CD4-positive, alpha-beta T cell (primary cell): Measurements from ENCODE around the gene PGS1. TPM values are rescaled to one million over a fixed set of nuclear protein-coding genes. Genes with fewer than 3 reads are reported as not detected.
A peak's percentile ranks its signal among the peaks of the same experiment; 100 is the strongest.

Experiments
- ATAC-seq: fragments of 200-7000 bp; cut with Tn5 transposase; one replicate; pipeline ENCODE4 v1.10.0; 2022; ENCODE audit warnings: mild to moderate bottlenecking; ENCODE audit not compliant: poor library complexity
- CTCF ChIA-PET: fragments of 350-600 bp; sonication (Branson Sonifier 250); formaldehyde crosslinking; loops from one replicate; lab custom pipeline; 2021; ENCODE audit warnings: antibody characterized with exemption, inconsistent platforms; lab: Charles Lee
- POLR2A ChIA-PET: fragments of 350-600 bp; sonication (Branson Sonifier 250); formaldehyde crosslinking; loops from one replicate; lab custom pipeline; 2021; ENCODE audit warnings: antibody characterized with exemption, inconsistent platforms; lab: Charles Lee
- DNase-seq, 14 experiments: peaks; one replicate each; pipeline ENCODE4 v3.0.0-alpha.2; 2013 to 2020; ENCODE audit warnings: mixed read lengths in 2 of 14
- H3K27ac ChIP-seq, 2 donors: one replicate each; pipeline versions ENCODE4 v1.5.1 to v1.7.0; 2013; ENCODE audit warnings: low read length in 2 of 2, low read depth in 1 of 2, mild to moderate bottlenecking in 1 of 2
- H3K27me3 ChIP-seq, 2 experiments: 1 replicate in 1 of 2; 2 replicates in 1 of 2; pipeline versions ENCODE4 v1.6.1 to v1.7.0; 2013; ENCODE audit warnings: low read length in 2 of 2, control low read depth in 1 of 2, mild to moderate bottlenecking in 1 of 2, moderate library complexity in 1 of 2; ENCODE audit not compliant: insufficient read depth in 2 of 2, control insufficient read depth in 1 of 2
- H3K36me3 ChIP-seq: one replicate; pipeline ENCODE4 v1.6.1; 2013; ENCODE audit warnings: low read length, control low read depth; ENCODE audit not compliant: insufficient read depth
- H3K4me1 ChIP-seq: one replicate; pipeline ENCODE4 v1.6.1; 2013; ENCODE audit warnings: low read length, control low read depth; ENCODE audit not compliant: insufficient read depth
- H3K4me3 ChIP-seq: one replicate; pipeline ENCODE4 v1.5.1; 2013; ENCODE audit warnings: mild to moderate bottlenecking, low read length, moderate library complexity
- H3K9me3 ChIP-seq, 2 experiments: 1 replicate in 1 of 2; 2 replicates in 1 of 2; pipeline versions ENCODE4 v1.6.1 to v1.7.0; 2013; ENCODE audit warnings: low read length in 2 of 2, mild to moderate bottlenecking in 2 of 2, control low read depth in 1 of 2, moderate library complexity in 1 of 2; ENCODE audit not compliant: control insufficient read depth in 1 of 2, insufficient read depth in 1 of 2
- H3K27ac Mint-ChIP-seq: one replicate; pipeline ENCODE4 v1.8.0; 2020; ENCODE audit warnings: mixed read lengths
- H3K27me3 Mint-ChIP-seq: one replicate; pipeline ENCODE4 v1.8.0; 2021; ENCODE audit warnings: mixed read lengths
- H3K36me3 Mint-ChIP-seq: one replicate; pipeline ENCODE4 v1.8.0; 2021; ENCODE audit warnings: low read depth, mixed read lengths
- H3K4me1 Mint-ChIP-seq: one replicate; pipeline ENCODE4 v1.8.0; 2021; ENCODE audit warnings: low read depth, mixed read lengths
- H3K4me3 Mint-ChIP-seq: one replicate; pipeline ENCODE4 v1.8.0; 2020; ENCODE audit warnings: mild to moderate bottlenecking, mixed read lengths
- H3K9me3 Mint-ChIP-seq: one replicate; pipeline ENCODE4 v1.8.0; 2020; ENCODE audit warnings: mixed read lengths
- CTCF ChIP-seq: fragments of 200-600 bp; IDR thresholded peaks from one replicate; pipeline ENCODE4 v1.8.0; 2022; ENCODE audit warnings: antibody characterized with exemption, mild to moderate bottlenecking
- intact Hi-C, 2 experiments: fragments of 100-400 bp; cut with DNase I in 1 of 2; cut with micrococcal nuclease in 1 of 2; formaldehyde crosslinking; loops; one replicate each; pipeline versions ENCODE4 v1.15.1 to v1.9.0; 2023 to 2025; cut with DNase I, micrococcal nuclease
- total RNA-seq, 174 experiments: library from RNA in 2 of 174; stranded (reverse) in 2 of 174; gene quantifications; one replicate each; pipeline ENCODE4 v1.2.3 and lab custom pipeline; 2021 to 2026

The PGS1 gene
- total RNA-seq, 2 experiments from 2014 or later: 40.9 to 45.3 TPM

- DNase-seq: peak in 2 of 14 experiments; percentile 49 to 51
- no peak for ATAC-seq
- H3K4me1 ChIP-seq: peaks cover 55% of the 10 kb centered on the region
- peaks cover 3% of the 10 kb centered on the region for H3K36me3 ChIP-seq
- intact Hi-C loops: loop anchor here in 1 of 2 experiments (5.0 kb wide), 1 partner anchor 127 kb away; no protein-coding TSS in a partner anchor
- H3K4me3 ChIP-seq: peak overlapping the region; percentile 79
- POLR2A ChIA-PET: interaction anchor here (0.6 to 1.6 kb wide), 6 partner anchors 35 to 915 kb away, joined by 3 to 7 read pairs (median 3); partner anchors contain the start of gene TNRC6C
- H3K27ac ChIP-seq: peak overlapping the region; percentile 38 to 63
- H3K36me3 Mint-ChIP-seq: peaks cover 21% of the 10 kb centered on the region
- H3K4me1 Mint-ChIP-seq: peaks cover 42% of the 10 kb centered on the region
- H3K27me3 Mint-ChIP-seq: no peaks in the 10 kb centered on the region
- peak overlapping the region; percentile 75 for H3K27ac Mint-ChIP-seq
- H3K27me3 ChIP-seq: no peaks in the 10 kb centered on the region
- no peaks in the 10 kb centered on the region for H3K9me3 Mint-ChIP-seq
- CTCF ChIA-PET: interaction anchor here (2.8 to 4.2 kb wide), 2 partner anchors 18 to 43 kb away, joined by 9 to 19 read pairs; partner anchors contain the start of gene SOCS3
- no peaks in the 10 kb centered on the region for H3K9me3 ChIP-seq
- TF ChIP-seq CTCF: no peak
- peak overlapping the region; percentile 96 for H3K4me3 Mint-ChIP-seq
Measured at GRCh38 chr17:78379131-78379491, 662 bp downstream of the PGS1 start.

- Histone ChIP-seq H3K4me3 (no peak overlapping the region), H3K4me1 (peaks cover 68% of the 10 kb centered on the region), H3K27ac (no peak overlapping the region), H3K27me3 (no peaks in the 10 kb centered on the region), H3K36me3 (peaks cover 3% of the 10 kb centered on the region), H3K9me3 (no peaks in the 10 kb centered on the region)
- Mint-ChIP-seq H3K27ac (peak overlapping the region; percentile 75), H3K4me3 (peak overlapping the region; percentile 66), H3K9me3 (no peaks in the 10 kb centered on the region), H3K36me3 (peaks cover 21% of the 10 kb centered on the region), H3K27me3 (no peaks in the 10 kb centered on the region), H3K4me1 (peaks cover 51% of the 10 kb centered on the region)
- intact Hi-C loops: loop anchor here (5.0 kb wide), 2 partner anchors 37 to 42 kb away; no protein-coding TSS in a partner anchor
- DNase-seq: peak in 1 of 14 experiments; percentile 27
- no peak for TF ChIP-seq CTCF
- POLR2A ChIA-PET: interaction anchor here (0.7 to 2.4 kb wide), 2 partner anchors 24 to 33 kb away, joined by 3 to 6 read pairs; no protein-coding TSS in a partner anchor
- CTCF ChIA-PET: interaction anchor here (4.0 kb wide), 1 partner anchor 19 kb away, joined by 23 read pairs; no protein-coding TSS in a partner anchor
- no peak for ATAC-seq
Measured at GRCh38 chr17:78380370-78380769, 1.9 kb downstream of the PGS1 start.

GRCh38 chr17:78381601-78382232 lies 3.3 kb downstream of the PGS1 start:
- no peak for TF ChIP-seq CTCF
- H3K4me1 Mint-ChIP-seq: peaks cover 64% of the 10 kb centered on the region
- Histone ChIP-seq H3K27ac (peak overlapping the region; percentile 53 to 76), H3K27me3 (no peaks in the 10 kb centered on the region), H3K4me3 (peak overlapping the region; percentile 29), H3K9me3 (no peaks in the 10 kb centered on the region), H3K4me1 (peaks cover 81% of the 10 kb centered on the region), H3K36me3 (peaks cover 3% of the 10 kb centered on the region)
- no peaks in the 10 kb centered on the region for H3K9me3 Mint-ChIP-seq
- ATAC-seq: peak; percentile 74
- peak overlapping the region; percentile 66 for H3K4me3 Mint-ChIP-seq
- DNase-seq: peak in 11 of 14 experiments; percentile 17 to 85 (median 34)
- intact Hi-C loops: loop anchor here (5.0 kb wide), 2 partner anchors 36 to 41 kb away; no protein-coding TSS in a partner anchor
- no peaks in the 10 kb centered on the region for H3K27me3 Mint-ChIP-seq
- H3K27ac Mint-ChIP-seq: peak overlapping the region; percentile 75
- ChIA-PET POLR2A (interaction anchor here (0.6 to 2.4 kb wide), 8 partner anchors 21 to 125 kb away, joined by 3 to 6 read pairs (median 4); no protein-coding TSS in a partner anchor), CTCF (interaction anchor here (0.7 to 4.0 kb wide), 4 partner anchors 19 to 131 kb away, joined by 3 to 23 read pairs (median 12); no protein-coding TSS in a partner anchor)
- H3K36me3 Mint-ChIP-seq: peaks cover 21% of the 10 kb centered on the region
